Calu3 (cell line): ENCODE measurements around the gene SLC4A11. TPM values are rescaled to one million over a fixed set of nuclear protein-coding genes. Genes with fewer than 3 reads are reported as not detected.

Source experiments
- BruUV-seq: library from RNA; stranded (reverse); fragments of 400-500 nt; replicated peaks from 2 replicates; lab custom pipeline; 2021; lab: Mats Ljungman, UMichigan
- CTCF ChIA-PET: fragments of 300-600 bp; sonication (Branson Sonifier 250); formaldehyde crosslinking; loops from one replicate; lab custom pipeline; 2022; ENCODE audit warnings: antibody characterized with exemption; lab: Charles Lee
- DNase-seq: peaks from one replicate; pipeline ENCODE4 v3.0.0; 2022
- H3K27ac Mint-ChIP-seq: one replicate; pipeline ENCODE4 v1.8.0; 2022; ENCODE audit warnings: mixed read lengths; ENCODE audit not compliant: unreplicated experiment
- H3K27me3 Mint-ChIP-seq: one replicate; pipeline ENCODE4 v1.8.0; 2022; ENCODE audit warnings: mixed read lengths; ENCODE audit not compliant: unreplicated experiment
- H3K36me3 Mint-ChIP-seq: one replicate; pipeline ENCODE4 v1.8.0; 2022; ENCODE audit warnings: mild to moderate bottlenecking, moderate library complexity, mixed read lengths; ENCODE audit not compliant: insufficient read depth, unreplicated experiment
- H3K4me1 Mint-ChIP-seq: one replicate; pipeline ENCODE4 v1.8.0; 2022; ENCODE audit warnings: mild to moderate bottlenecking, low read depth, mixed read lengths; ENCODE audit not compliant: unreplicated experiment
- H3K4me3 Mint-ChIP-seq: one replicate; pipeline ENCODE4 v1.8.0; 2022; ENCODE audit warnings: mild to moderate bottlenecking, low read depth, moderate library complexity, mixed read lengths; ENCODE audit not compliant: unreplicated experiment
- H3K9me3 Mint-ChIP-seq: one replicate; pipeline ENCODE4 v1.8.0; 2022; ENCODE audit warnings: low read depth, mixed read lengths; ENCODE audit not compliant: unreplicated experiment
- CTCF ChIP-seq: fragments of 200-600 bp; IDR thresholded peaks from one replicate; pipeline ENCODE4 v1.8.0; 2022; ENCODE audit warnings: antibody characterized with exemption; ENCODE audit not compliant: unreplicated experiment
- intact Hi-C: fragments of 100-400 bp; cut with micrococcal nuclease; formaldehyde crosslinking; loops from one replicate; pipeline ENCODE4 v1.10.0; 2022; ENCODE audit not compliant: unreplicated experiment
- total RNA-seq: library from RNA; stranded (reverse); gene quantifications from 2 replicates; pipeline ENCODE4 v1.2.3, GENCODE V29; 2022

Gene SLC4A11
- total RNA-seq, 1 experiment from 2014 or later = 9.4 TPM

- H3K9me3 Mint-ChIP-seq = no peaks in the 10 kb centered on the region
- intact Hi-C loops = no loop called here
- H3K4me3 Mint-ChIP-seq = no peak overlapping the region
- BruUV-seq = no TSS peak
- H3K4me1 Mint-ChIP-seq = no peaks in the 10 kb centered on the region
- H3K27me3 Mint-ChIP-seq = no peaks in the 10 kb centered on the region
- H3K36me3 Mint-ChIP-seq = no peaks in the 10 kb centered on the region
- TF ChIP-seq CTCF = no peak
- DNase-seq = no peak
- CTCF ChIA-PET = no interaction called here
- no peak overlapping the region for H3K27ac Mint-ChIP-seq
Measured at GRCh38 chr20:3262566-3262965, 23.6 kb upstream of the SLC4A11 start.

- no peak for TF ChIP-seq CTCF
- H3K4me3 Mint-ChIP-seq = no peak overlapping the region
- H3K4me1 Mint-ChIP-seq = no peaks in the 10 kb centered on the region
- BruUV-seq = no TSS peak
- peaks cover 6% of the 10 kb centered on the region for H3K36me3 Mint-ChIP-seq
- no peaks in the 10 kb centered on the region for H3K27me3 Mint-ChIP-seq
- H3K27ac Mint-ChIP-seq = no peak overlapping the region
- CTCF ChIA-PET = no interaction called here
- DNase-seq = no peak
- no peaks in the 10 kb centered on the region for H3K9me3 Mint-ChIP-seq
- intact Hi-C loops = no loop called here
Measured at GRCh38 chr20:3258429-3258828, 19.4 kb upstream of the SLC4A11 start.

DNA sequence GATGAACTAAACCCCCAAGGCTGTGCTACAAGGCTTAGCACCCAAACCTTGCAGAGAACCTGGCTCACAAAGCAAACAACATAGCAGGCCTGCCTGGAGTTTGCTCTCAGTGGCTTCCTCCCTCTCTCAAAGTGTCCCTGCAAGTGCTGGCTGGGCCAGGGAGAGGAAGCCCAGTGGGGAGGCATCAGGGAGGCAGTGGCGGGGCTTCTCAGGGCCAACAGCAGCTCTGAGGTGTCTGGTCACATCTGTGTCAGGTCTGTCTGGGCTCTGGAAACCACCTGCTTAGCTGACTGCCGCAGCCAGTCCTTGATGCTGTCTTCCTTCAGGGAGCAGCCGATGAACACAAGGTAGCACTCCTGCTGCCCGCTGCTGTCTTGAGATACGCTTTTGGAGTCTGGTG is 16.7 kb upstream of the SLC4A11 start:
- H3K27ac Mint-ChIP-seq = no peak overlapping the region
- BruUV-seq = no TSS peak
- no peaks in the 10 kb centered on the region for H3K4me1 Mint-ChIP-seq
- intact Hi-C loops = no loop called here
- H3K36me3 Mint-ChIP-seq = peaks cover 6% of the 10 kb centered on the region
- H3K27me3 Mint-ChIP-seq = no peaks in the 10 kb centered on the region
- no peaks in the 10 kb centered on the region for H3K9me3 Mint-ChIP-seq
- no peak overlapping the region for H3K4me3 Mint-ChIP-seq
- no peak for DNase-seq
- CTCF ChIA-PET = no interaction called here
- no peak for TF ChIP-seq CTCF

GRCh38 chr20:3251806-3252205 is 12.8 kb upstream of the SLC4A11 start:
- intact Hi-C loops = no loop called here
- CTCF ChIA-PET = no interaction called here
- Mint-ChIP-seq H3K27me3 (no peaks in the 10 kb centered on the region), H3K9me3 (no peaks in the 10 kb centered on the region), H3K4me1 (no peaks in the 10 kb centered on the region), H3K4me3 (no peak overlapping the region), H3K36me3 (peaks cover 6% of the 10 kb centered on the region), H3K27ac (no peak overlapping the region)
- BruUV-seq = no TSS peak
- TF ChIP-seq CTCF = no peak
- no peak for DNase-seq
